Epithelial cell of esophagus (primary cell): ENCODE measurements around the gene WDR87.
A peak's percentile ranks its signal among the peaks of the same experiment; 100 is the strongest.

Experiments used
- DNase-seq: peaks from one replicate; pipeline ENCODE4 v3.0.0; 2010; ENCODE audit warnings: low read depth
- H3K4me3 ChIP-seq: 2 replicates; pipeline ENCODE4 v1.5.1; 2011; ENCODE audit warnings: mild to moderate bottlenecking, low read length, control low read depth
- TF ChIP-seq, protein P1 (sequence below): IDR thresholded peaks from 2 replicates; pipeline ENCODE4 v1.5.1; 2011; ENCODE audit warnings: low read depth, mild to moderate bottlenecking, low read length, control low read depth, inconsistent platforms; ENCODE audit not compliant: insufficient read depth; ENCODE audit errors: missing control alignments

WDR87 gene

DNA sequence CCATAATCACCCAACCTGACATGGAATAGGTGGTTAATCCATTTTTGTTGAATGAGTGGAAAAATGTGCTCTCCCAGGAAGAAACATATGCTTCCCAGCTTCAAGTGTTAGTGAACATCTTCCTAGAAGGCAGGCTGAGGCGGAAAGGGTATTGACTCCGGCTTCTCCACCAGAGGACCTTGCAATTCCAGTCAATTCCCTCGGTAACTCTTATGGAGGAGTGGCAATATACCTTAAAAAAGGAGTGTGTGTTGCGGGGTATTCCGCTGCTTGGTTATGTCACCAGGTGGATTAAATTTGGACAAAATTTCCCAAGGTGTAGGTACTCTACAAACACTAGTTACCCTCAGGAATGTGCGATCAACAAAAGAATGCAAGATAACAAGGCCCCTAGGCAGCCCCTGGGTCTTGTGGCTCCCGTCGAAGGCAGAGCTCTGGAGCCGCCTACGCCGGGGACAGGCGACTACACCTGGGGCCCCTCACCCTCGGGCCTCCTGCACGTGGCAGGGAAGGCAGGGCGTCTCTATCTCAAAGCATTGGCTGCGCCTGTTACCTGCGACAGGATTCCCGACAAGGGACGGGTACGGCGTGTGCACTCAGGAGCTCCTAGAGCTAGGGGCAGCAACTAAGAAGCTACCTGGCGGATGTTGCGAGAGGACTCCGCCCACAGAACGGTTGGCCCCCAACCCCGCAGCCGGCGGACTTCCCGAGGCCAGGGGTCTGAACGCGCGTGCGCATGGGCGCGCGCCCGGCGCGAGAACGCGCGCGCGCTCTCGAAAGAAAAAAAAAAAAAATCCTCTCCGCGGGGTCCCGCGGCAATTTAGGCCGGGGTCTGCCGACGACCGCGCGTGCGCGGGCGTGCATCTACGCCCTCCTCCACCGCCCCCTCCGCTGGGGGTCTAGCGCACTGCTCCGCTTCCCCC is at the start of gene WDR87:
Gene WDR87, minus strand, starts transcription at position 649 of the 923 bp plus-strand sequence. CDS start 8,355 bp downstream, outside the sequence.
- peak; percentile 44 for DNase-seq
- H3K4me3 ChIP-seq, result peak within 1 kb of the TSS; percentile 61
- TF ChIP-seq, protein P1, sequence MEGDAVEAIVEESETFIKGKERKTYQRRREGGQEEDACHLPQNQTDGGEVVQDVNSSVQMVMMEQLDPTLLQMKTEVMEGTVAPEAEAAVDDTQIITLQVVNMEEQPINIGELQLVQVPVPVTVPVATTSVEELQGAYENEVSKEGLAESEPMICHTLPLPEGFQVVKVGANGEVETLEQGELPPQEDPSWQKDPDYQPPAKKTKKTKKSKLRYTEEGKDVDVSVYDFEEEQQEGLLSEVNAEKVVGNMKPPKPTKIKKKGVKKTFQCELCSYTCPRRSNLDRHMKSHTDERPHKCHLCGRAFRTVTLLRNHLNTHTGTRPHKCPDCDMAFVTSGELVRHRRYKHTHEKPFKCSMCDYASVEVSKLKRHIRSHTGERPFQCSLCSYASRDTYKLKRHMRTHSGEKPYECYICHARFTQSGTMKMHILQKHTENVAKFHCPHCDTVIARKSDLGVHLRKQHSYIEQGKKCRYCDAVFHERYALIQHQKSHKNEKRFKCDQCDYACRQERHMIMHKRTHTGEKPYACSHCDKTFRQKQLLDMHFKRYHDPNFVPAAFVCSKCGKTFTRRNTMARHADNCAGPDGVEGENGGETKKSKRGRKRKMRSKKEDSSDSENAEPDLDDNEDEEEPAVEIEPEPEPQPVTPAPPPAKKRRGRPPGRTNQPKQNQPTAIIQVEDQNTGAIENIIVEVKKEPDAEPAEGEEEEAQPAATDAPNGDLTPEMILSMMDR, result peak; percentile 27

DNA sequence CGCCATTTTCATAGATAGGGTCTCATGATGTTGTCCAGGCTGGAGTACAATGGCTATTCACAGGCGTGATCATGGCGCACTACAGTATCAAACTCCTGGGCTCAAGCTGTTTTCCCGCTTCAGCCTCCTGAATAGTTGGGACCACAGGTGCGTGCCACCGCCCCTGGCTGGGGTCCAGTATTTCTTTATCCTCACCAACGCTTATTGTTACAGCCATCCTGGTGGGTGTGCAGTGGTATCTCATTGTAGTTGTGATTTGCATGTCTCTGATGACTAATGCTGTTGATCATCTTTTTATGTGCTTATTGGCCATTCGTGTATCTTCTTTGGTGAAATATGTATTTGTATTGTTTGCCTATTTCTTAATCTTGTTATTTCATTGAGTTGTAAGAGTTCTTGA is 49.6 kb upstream of the WDR87 start:
- TF ChIP-seq, protein P1, result no peak
- no peak overlapping the region for H3K4me3 ChIP-seq
- DNase-seq, result peak; percentile 68

DNA sequence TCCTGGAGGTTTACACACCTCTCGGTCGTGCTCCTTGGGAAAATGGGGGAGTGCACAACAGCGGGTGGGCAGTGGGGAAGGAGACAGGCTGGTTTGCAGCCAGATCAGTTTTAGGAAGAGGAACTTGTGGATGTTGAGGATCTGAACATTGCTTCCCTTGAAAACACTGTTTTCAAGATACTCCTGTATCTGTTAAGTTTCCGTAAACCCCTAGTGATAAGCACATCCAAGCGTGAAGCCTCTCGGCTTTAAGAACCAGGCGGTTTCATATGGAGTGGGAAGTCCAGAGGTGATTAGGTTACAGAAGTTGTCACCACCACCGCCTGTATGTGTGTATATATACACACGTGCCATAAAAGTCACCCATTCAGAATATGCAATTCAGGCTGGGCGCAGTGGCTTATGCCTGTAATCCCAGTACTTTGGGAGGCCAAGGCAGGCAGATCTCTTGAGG is 48.1 kb upstream of the WDR87 start:
- no peak overlapping the region for H3K4me3 ChIP-seq
- TF ChIP-seq, protein P1, result no peak
- no peak for DNase-seq

DNA sequence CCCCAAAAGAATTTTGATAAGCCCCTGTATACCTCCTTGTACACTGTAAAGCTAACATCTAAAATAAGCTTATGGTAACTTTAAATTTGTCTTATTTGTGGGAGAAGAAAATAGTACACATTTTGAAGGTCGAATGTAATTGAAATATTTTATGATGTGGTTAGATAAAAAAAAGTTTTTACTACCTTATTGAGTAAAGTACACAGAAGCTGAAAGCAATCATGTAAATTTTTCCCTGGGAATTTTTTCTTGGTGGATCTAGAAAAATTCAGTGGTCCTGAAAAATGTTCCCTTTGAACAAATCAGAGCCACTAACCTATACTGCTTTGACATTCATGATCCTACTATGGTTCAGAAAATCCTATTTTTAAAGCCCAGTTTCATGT is 47.5 kb upstream of the WDR87 start:
- TF ChIP-seq, protein P1, result no peak
- DNase-seq, result no peak
- no peak overlapping the region for H3K4me3 ChIP-seq

DNA sequence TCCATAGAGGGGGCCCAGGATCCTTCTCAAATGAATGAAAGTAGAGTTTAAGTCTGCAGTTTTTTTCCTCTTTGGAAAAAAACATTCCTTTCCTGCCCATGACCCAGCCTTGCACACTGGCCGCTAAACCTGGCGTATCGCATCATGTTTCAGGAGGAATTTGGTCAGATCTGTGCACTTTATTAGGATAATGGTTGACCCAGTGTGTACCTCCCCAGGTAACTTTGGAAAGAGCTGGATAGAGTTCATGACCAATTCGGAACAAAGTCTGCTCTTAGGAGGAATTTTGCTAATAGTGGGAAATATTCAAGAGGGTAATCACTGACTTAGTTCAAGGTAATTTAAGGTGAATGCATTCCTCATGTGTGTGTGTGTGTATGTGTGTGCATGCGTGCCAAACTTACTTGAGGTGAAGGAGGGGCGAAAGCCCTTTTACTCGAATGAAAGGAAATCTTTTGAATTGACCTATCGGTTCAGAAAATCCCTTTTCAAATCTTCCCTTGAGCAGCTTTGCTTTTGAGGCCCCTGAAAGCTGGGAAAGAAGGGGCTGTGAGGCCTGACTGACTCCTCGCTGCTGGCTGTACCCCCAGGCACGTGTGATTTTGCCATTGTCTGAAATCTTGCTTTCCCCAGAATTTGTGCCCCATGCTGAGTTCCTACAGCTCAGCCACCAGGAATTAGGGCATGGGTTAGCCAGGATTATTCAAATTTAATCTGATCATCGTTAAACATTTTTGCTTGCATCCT is 47.0 kb upstream of the WDR87 start:
- TF ChIP-seq, protein P1, result no peak
- DNase-seq, result no peak

DNA sequence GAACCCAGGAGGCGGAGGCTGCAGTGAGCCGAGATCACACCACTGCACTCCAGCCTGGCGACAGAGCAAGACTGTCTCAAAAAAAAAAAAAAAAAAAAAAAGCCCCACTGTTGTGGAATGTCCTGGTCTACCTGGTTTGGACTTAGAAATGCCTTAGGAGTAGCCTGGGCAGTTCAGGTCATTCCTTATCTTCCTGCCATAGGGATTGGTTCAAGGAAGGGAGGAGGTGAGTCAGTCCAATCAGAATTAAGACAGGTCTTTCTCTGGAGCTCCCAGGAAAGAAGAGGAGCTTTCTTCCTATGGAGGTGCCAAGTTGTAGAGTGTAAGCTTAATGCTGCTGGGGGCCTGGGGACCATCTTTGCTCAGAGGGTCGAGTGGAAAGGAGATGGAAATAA is 45.4 kb upstream of the WDR87 start:
- TF ChIP-seq, protein P1, result no peak
- H3K4me3 ChIP-seq, result no peak overlapping the region

More for the DNA sequence above, 47.0 kb upstream of the WDR87 start:
- no peak overlapping the region for H3K4me3 ChIP-seq

More for the DNA sequence above, 45.4 kb upstream of the WDR87 start:
- no peak for DNase-seq
